Measurements from ENCODE around the gene SLC35B1.

SLC35B1 gene

GRCh38 chr17:49741692-49742076 lies 33.9 kb upstream of the SLC35B1 start:
- TF ChIP-seq CTCF (conservative IDR thresholded peaks at IDR 0.05) (no peak), ZFX (IDR thresholded peaks at IDR 0.05) (no peak)
- no peak overlapping the region for H3K27ac ChIP-seq

GRCh38 chr17:49741009-49741691 lies 33.4 kb upstream of the SLC35B1 start:
- TF ChIP-seq CTCF (conservative IDR thresholded peaks at IDR 0.05) (no peak), ZFX (IDR thresholded peaks at IDR 0.05) (no peak)
- no peak overlapping the region for H3K27ac ChIP-seq

- H3K27ac ChIP-seq = no peak overlapping the region
- TF ChIP-seq ZFX (IDR thresholded peaks at IDR 0.05) = no peak
- TF ChIP-seq CTCF (conservative IDR thresholded peaks at IDR 0.05) = no peak
These were observed 32.0 kb upstream of the SLC35B1 start for GRCh38 chr17:49739641-49740271.

GRCh38 chr17:49738456-49739163 lies 30.8 kb upstream of the SLC35B1 start:
- TF ChIP-seq ZFX (IDR thresholded peaks at IDR 0.05) = no peak
- no peak for TF ChIP-seq CTCF (conservative IDR thresholded peaks at IDR 0.05)
- no peak overlapping the region for H3K27ac ChIP-seq

GRCh38 chr17:49734515-49735490 lies 27.0 kb upstream of the SLC35B1 start:
- TF ChIP-seq ZFX (IDR thresholded peaks at IDR 0.05) = no peak
- no peak for TF ChIP-seq CTCF (conservative IDR thresholded peaks at IDR 0.05)
- H3K27ac ChIP-seq = no peak overlapping the region

GRCh38 chr17:49731435-49731831 lies 23.7 kb upstream of the SLC35B1 start:
- H3K27ac ChIP-seq = no peak overlapping the region
- TF ChIP-seq ZFX (IDR thresholded peaks at IDR 0.05) (no peak), CTCF (conservative IDR thresholded peaks at IDR 0.05) (no peak)

All from C4-2B (cell line).